Endothelial cell (in vitro differentiated cells): ENCODE measurements around the gene PLAC8L1. TPM values are rescaled to one million over a fixed set of nuclear protein-coding genes. Genes with fewer than 3 reads are reported as not detected.
"Not testable (repeated sequence)": the region's sequence is repeated elsewhere in the genome, so short reads cannot be mapped to it uniquely, and the experiment has no call there.

Source experiments
- DNase-seq: peaks from one replicate; pipeline ENCODE4 v3.0.0; 2021; ENCODE audit warnings: low spot score
- H3K27ac Mint-ChIP-seq: one replicate; pipeline ENCODE4 v1.8.0; 2021; ENCODE audit warnings: mixed read lengths, inconsistent platforms; ENCODE audit not compliant: unreplicated experiment
- H3K27me3 Mint-ChIP-seq: one replicate; pipeline ENCODE4 v1.8.0; 2021; ENCODE audit warnings: mild to moderate bottlenecking, moderate library complexity, mixed read lengths, inconsistent platforms; ENCODE audit not compliant: unreplicated experiment
- H3K36me3 Mint-ChIP-seq: one replicate; pipeline ENCODE4 v1.8.0; 2021; ENCODE audit warnings: mild to moderate bottlenecking, low read depth, mixed read lengths, inconsistent platforms; ENCODE audit not compliant: unreplicated experiment
- H3K4me1 Mint-ChIP-seq: one replicate; pipeline ENCODE4 v1.8.0; 2021; ENCODE audit warnings: mild to moderate bottlenecking, mixed read lengths, inconsistent platforms; ENCODE audit not compliant: unreplicated experiment
- H3K4me3 Mint-ChIP-seq: one replicate; pipeline ENCODE4 v1.8.0; 2021; ENCODE audit warnings: mild to moderate bottlenecking, mixed read lengths, inconsistent platforms; ENCODE audit not compliant: unreplicated experiment
- H3K9me3 Mint-ChIP-seq: one replicate; pipeline ENCODE4 v1.8.0; 2021; ENCODE audit warnings: mixed read lengths, inconsistent platforms; ENCODE audit not compliant: unreplicated experiment
- CTCF ChIP-seq: fragments of 200-600 bp; sonication (generic); IDR thresholded peaks from one replicate; pipeline ENCODE4 v1.5.0; 2021; ENCODE audit warnings: antibody characterized with exemption; ENCODE audit not compliant: unreplicated experiment
- total RNA-seq: library from RNA; stranded (reverse); fragmentation: NEBNext Ultra II Directional; extraction: Animal tissue kit (Norgen Biotek cat#: 25700); gene quantifications from one replicate; pipeline ENCODE4 v1.2.1, GENCODE V29; 2021; ENCODE audit not compliant: unreplicated experiment

Gene PLAC8L1
- total RNA-seq, 1 donor from 2014 or later = 0.80 TPM

DNA sequence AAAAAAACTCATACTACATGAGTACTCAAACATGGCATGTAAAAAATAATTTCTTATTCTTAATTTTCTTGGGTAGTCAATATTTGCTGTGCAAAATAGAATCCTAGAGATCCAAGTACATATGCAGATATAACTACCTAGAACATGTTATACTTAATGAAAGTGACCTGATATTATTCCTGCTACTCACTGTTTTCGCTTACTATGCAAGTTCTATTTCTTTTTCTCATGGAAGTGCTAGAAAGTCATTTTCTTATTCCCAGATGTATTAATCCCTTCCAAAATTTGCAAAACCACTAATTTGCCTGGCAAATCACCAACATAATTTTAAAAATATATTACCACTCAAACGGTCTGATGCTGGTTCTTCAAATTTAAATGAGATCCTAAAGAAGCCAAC is 19.2 kb upstream of the PLAC8L1 start:
- Mint-ChIP-seq H3K27ac (no peak overlapping the region), H3K27me3 (no peaks in the 10 kb centered on the region), H3K9me3 (no peaks in the 10 kb centered on the region), H3K4me3 (no peak overlapping the region), H3K4me1 (no peaks in the 10 kb centered on the region), H3K36me3 (peaks cover 11% of the 10 kb centered on the region)
- no peak for TF ChIP-seq CTCF
- no peak for DNase-seq

DNA sequence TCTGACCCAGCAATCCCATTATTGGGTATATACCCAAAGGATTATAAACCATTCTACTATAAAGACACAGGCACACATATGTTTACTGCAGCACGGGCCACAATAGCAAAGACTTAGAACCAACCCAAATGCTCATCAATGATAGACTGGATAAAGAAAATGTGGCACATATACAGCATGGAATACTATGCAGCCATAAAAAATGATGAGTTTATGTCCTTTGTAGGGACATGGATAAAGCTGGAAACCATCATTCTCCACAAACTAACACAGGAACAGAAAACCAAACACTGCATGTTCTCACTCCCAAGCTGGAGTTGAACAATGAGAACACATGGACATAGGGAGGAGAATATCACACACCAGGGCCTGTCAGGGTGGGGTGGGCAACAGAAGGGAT is 16.1 kb upstream of the PLAC8L1 start:
- not testable (repeated sequence) for H3K4me1 Mint-ChIP-seq, H3K9me3 Mint-ChIP-seq, H3K27ac Mint-ChIP-seq, DNase-seq, H3K27me3 Mint-ChIP-seq
- Mint-ChIP-seq H3K36me3 (peaks cover 16% of the 10 kb centered on the region), H3K4me3 (peak overlapping the region; percentile 53)

DNA sequence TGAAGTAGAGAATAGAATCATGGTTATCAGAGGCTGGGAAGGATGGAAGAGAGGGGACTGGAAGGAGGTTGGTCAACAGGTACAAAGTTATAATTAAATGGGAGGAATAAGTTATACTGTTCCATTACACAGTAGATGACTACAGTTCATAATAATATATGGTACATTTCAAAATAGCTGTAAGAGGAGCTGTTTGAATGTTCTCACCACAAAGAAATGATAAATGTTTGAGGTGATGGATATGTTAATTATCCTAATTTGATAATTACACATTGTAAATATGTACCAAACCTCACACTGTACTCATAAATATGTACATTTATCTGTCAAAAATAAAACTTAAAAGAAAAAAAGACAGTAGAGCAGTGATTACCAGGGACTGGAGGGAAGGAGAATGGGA is 12.9 kb upstream of the PLAC8L1 start:
- Mint-ChIP-seq H3K4me3 (no peak overlapping the region), H3K27ac (no peak overlapping the region), H3K4me1 (no peaks in the 10 kb centered on the region), H3K36me3 (peaks cover 13% of the 10 kb centered on the region), H3K9me3 (no peaks in the 10 kb centered on the region), H3K27me3 (no peaks in the 10 kb centered on the region)
- TF ChIP-seq CTCF = no peak
- DNase-seq = no peak

- DNase-seq, H3K27me3 Mint-ChIP-seq, H3K4me3 Mint-ChIP-seq, H3K9me3 Mint-ChIP-seq, H3K4me1 Mint-ChIP-seq, H3K27ac Mint-ChIP-seq: not testable (repeated sequence)
- peaks cover 13% of the 10 kb centered on the region for H3K36me3 Mint-ChIP-seq
These were observed 11.8 kb upstream of the PLAC8L1 start for GRCh38 chr5:146117216-146117615.

- Mint-ChIP-seq H3K36me3 (peaks cover 8% of the 10 kb centered on the region), H3K9me3 (no peaks in the 10 kb centered on the region), H3K4me3 (no peak overlapping the region), H3K27ac (no peak overlapping the region), H3K27me3 (no peaks in the 10 kb centered on the region), H3K4me1 (no peaks in the 10 kb centered on the region)
- no peak for DNase-seq
- TF ChIP-seq CTCF = no peak
These were observed 11.0 kb upstream of the PLAC8L1 start for GRCh38 chr5:146116361-146116760.

DNA sequence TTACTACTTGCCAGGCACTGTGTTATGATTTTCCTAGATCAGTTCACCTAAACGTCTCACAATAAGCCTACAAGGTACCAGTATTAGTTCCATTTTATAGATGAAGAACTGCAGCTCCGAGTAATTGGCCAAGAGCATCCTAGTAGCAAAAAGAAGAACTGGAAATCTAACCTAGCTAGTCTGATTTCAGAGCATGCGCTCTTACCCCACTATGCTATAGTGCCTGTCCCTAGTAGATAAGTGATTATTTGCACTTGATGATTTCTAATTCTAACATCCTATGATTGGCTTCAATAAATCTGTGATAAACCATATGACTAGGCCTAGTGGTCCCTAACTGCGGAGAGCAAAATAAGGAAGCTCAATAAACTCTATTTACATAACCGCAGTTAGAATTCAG is 7.1 kb upstream of the PLAC8L1 start:
- no peak overlapping the region for H3K27ac Mint-ChIP-seq
- H3K4me3 Mint-ChIP-seq = no peak overlapping the region
- H3K4me1 Mint-ChIP-seq = no peaks in the 10 kb centered on the region
- no peak for TF ChIP-seq CTCF
- H3K36me3 Mint-ChIP-seq = no peaks in the 10 kb centered on the region
- no peak for DNase-seq
- no peaks in the 10 kb centered on the region for H3K27me3 Mint-ChIP-seq
- no peaks in the 10 kb centered on the region for H3K9me3 Mint-ChIP-seq
